GM20000 (cell line): ENCODE results near the gene IL16.

Source experiments
- DNase-seq: peaks from one replicate; pipeline ENCODE4 v3.0.0; 2012; ENCODE audit warnings: low spot score
- TF ChIP-seq, protein P1 (sequence below): IDR thresholded peaks from 2 replicates; pipeline ENCODE4 v1.5.1; 2012; ENCODE audit warnings: mild to moderate bottlenecking, control low read depth; ENCODE audit errors: extremely low read depth, missing control alignments

The IL16 gene

DNA sequence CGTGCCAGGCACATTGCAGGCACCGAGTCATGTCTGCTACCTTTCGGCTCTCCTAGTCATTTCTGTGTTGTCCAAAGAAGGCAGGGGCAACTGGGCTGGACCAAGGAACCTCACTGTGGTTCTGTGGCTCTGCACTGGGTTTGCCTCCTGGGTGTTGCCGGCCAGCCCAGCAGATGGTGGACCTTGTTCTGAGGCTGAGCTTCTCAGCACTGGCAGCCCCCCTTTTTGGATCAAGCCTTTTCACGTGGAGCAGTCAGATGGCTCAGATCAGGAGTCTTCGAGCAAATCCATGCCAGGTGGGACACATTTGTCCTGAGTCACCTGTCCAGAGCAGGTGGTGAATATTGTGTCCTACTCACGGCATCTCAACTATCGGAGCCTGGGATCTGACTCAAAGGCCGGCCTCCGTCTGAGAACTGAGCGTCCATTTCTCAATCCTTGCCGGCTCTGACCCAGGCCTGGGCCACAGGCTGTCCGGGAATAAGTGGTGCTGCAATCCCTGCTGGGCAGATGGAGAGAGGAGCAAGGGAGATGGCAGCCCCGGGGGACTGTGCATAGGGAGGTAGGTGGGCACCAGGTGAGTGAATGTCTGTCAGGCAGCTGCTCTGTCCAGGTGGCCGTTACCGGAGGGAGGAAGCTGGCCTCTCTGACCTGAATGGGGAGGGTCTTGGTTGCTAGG, at the start of gene IL16:
Gene IL16 (plus strand): TSS at position 304 of the 679 bp plus-strand sequence. CDS start 28,521 bp downstream, outside the sequence.
- DNase-seq: no peak
- TF ChIP-seq, protein P1, sequence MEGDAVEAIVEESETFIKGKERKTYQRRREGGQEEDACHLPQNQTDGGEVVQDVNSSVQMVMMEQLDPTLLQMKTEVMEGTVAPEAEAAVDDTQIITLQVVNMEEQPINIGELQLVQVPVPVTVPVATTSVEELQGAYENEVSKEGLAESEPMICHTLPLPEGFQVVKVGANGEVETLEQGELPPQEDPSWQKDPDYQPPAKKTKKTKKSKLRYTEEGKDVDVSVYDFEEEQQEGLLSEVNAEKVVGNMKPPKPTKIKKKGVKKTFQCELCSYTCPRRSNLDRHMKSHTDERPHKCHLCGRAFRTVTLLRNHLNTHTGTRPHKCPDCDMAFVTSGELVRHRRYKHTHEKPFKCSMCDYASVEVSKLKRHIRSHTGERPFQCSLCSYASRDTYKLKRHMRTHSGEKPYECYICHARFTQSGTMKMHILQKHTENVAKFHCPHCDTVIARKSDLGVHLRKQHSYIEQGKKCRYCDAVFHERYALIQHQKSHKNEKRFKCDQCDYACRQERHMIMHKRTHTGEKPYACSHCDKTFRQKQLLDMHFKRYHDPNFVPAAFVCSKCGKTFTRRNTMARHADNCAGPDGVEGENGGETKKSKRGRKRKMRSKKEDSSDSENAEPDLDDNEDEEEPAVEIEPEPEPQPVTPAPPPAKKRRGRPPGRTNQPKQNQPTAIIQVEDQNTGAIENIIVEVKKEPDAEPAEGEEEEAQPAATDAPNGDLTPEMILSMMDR: no peak

DNA sequence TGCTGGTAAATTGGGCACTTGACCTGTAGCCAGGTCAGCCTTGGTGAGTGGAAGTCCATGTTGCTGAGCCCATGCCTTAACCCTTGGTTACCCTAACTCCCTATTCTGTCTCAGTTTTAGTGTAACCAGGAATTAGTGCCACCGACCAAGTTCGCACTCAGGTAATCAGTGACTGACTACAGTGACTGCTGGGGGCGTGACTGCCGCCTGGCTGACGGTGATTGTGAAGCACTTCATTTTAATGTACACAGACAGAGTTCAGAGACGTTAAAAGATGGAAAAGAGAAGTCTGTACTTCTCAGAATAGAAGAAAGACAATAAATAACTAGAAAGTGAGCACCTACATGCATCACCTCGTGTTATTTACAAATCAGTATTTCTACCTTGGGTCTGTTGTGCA, 45.3 kb upstream of the IL16 start:
- DNase-seq: no peak
- TF ChIP-seq, protein P1: no peak

GRCh38 chr15:81152339-81152738, 44.3 kb upstream of the IL16 start:
- TF ChIP-seq, protein P1: no peak

DNA sequence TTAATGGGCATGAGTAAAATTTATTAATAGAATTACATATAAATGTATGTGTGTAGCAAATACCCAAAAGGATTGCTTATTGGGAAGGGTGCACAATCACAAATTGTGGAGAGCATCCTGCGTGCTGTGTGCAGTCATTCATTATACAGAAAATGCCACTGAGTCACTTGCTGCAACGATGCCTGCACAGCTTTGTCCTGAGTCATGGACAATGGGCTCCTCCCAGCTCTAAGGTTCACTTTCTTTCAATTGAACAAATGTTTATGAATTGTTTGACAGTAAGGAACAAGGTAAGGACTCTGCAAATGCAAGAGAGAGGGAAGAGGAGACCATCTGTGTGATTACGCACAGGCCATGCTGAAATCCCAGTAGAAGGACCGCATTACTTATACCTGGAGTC, 43.9 kb upstream of the IL16 start:
- TF ChIP-seq, protein P1: no peak
- DNase-seq: no peak

More at GRCh38 chr15:81152339-81152738, 44.3 kb upstream of the IL16 start:
- no peak for DNase-seq

DNA sequence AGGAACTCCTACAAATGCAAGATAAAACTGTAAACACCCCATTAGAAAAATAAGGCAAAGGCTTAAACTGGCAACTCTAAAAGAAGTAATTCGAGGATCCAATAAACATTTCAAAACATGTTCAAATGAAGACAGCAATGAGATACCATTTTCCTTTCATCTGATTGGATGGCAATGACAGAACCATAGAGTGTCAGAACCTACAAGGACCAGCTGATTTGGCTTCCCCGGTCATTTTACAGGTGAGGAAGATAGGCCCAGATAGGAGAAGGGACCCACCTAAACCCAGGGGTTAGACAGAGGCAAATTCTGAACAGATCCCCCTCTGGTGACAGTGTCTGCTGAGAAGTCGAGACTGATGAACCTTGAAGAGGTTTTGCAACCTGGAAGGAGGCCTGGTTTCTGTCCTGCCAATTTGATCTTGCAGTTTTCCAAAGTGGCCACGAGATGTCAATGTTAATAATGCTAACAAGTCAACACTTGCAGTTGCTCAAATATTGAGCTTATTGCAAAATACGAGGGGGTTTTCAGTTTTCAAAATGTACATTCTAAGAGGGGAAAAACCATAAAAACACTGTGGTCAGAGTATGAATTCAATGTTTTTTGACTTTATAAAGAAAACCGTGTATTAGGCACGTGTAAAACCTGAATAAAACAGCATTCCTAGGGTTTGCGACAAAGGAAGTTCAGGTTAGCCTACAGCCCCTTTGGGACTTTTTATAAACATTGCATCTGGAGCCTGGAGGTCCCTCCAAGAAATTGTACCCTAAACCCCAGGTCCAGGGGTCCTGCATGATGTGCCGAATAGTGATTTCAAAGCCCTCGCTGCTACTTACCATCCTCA, 41.1 kb upstream of the IL16 start:
- TF ChIP-seq, protein P1: no peak
- DNase-seq: peak; percentile 60

DNA sequence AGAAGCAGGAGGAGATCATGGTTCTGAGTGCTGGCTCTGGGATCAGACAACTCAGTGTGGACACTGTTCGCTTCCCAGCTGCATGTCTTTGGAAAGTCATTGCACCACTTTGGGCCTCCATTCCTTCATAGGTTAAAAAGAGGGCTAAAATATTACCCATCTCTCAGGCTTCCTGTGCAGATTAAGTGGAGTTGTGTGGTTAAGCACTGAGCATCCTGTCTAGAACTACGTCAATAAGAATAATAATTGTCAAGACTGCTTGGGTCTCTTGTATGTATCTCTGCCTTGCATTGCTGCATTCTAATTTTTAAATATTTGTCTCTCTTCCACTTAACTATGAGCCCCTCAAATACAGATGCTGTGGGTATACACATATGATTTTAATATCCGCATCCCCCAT, 40.4 kb upstream of the IL16 start:
- TF ChIP-seq, protein P1: no peak
- DNase-seq: no peak
